Natural killer cell (primary cell): ENCODE results near the gene TESMIN. TPM values are rescaled to one million over a fixed set of nuclear protein-coding genes. Genes with fewer than 3 reads are reported as not detected.

Source experiments
- ATAC-seq, 3 donors: fragments of 150-1000 bp in 2 of 3; fragments of 200-7000 bp in 1 of 3; cut with Tn5 transposase; 1 replicate in 1 of 3; 2 replicates in 2 of 3; pipeline ENCODE4 v1.10.0; 2021; ENCODE audit warnings: mild to moderate bottlenecking in 2 of 3, moderate library complexity in 2 of 3
- DNase-seq, 2 donors: peaks; one replicate each; pipeline versions ENCODE4 v3.0.0 to v3.0.0-alpha.2; 2013 to 2021; ENCODE audit warnings: mixed read lengths in 1 of 2
- H3K27ac ChIP-seq: one replicate; pipeline ENCODE4 v1.5.1; 2013; ENCODE audit warnings: mild to moderate bottlenecking, low read length
- H3K27me3 ChIP-seq: one replicate; pipeline ENCODE4 v1.6.1; 2013; ENCODE audit warnings: low read length; ENCODE audit not compliant: control insufficient read depth, insufficient read depth
- H3K36me3 ChIP-seq: one replicate; pipeline ENCODE4 v1.6.1; 2013; ENCODE audit warnings: low read length; ENCODE audit not compliant: control insufficient read depth, insufficient read depth
- H3K4me1 ChIP-seq: one replicate; pipeline ENCODE4 v1.6.1; 2013; ENCODE audit warnings: low read length; ENCODE audit not compliant: control insufficient read depth, insufficient read depth
- H3K4me3 ChIP-seq: one replicate; pipeline ENCODE4 v1.5.1; 2013; ENCODE audit warnings: low read length
- H3K9me3 ChIP-seq: one replicate; pipeline ENCODE4 v1.6.1; 2013; ENCODE audit warnings: low read length; ENCODE audit not compliant: control insufficient read depth, insufficient read depth
- H3K27ac Mint-ChIP-seq, 2 donors: one replicate each; pipeline ENCODE4 v1.8.0; 2022; ENCODE audit warnings: mild to moderate bottlenecking in 2 of 2, mixed read lengths in 2 of 2, moderate library complexity in 1 of 2
- H3K27me3 Mint-ChIP-seq, 2 donors: one replicate each; pipeline ENCODE4 v1.8.0; 2022; ENCODE audit warnings: low read depth in 2 of 2, mixed read lengths in 2 of 2
- H3K36me3 Mint-ChIP-seq: one replicate; pipeline ENCODE4 v1.8.0; 2022; ENCODE audit warnings: mixed read lengths
- H3K4me1 Mint-ChIP-seq, 2 donors: one replicate each; pipeline ENCODE4 v1.8.0; 2022; ENCODE audit warnings: mixed read lengths in 2 of 2
- H3K4me3 Mint-ChIP-seq: one replicate; pipeline ENCODE4 v1.8.0; 2022; ENCODE audit warnings: mild to moderate bottlenecking, moderate library complexity, mixed read lengths
- H3K9me3 Mint-ChIP-seq, 2 donors: one replicate each; pipeline ENCODE4 v1.8.0; 2022; ENCODE audit warnings: mixed read lengths in 2 of 2
- CTCF ChIP-seq: fragments of 200-600 bp; IDR thresholded peaks from one replicate; pipeline ENCODE4 v1.8.0; 2022; ENCODE audit warnings: antibody characterized with exemption
- WGBS: methylation state at CpG from one replicate; pipeline ENCODE4 v1.1.7; 2013; ENCODE audit warnings: missing lambda C conversion rate; ENCODE audit not compliant: insufficient coverage; 5-methylcytosine and 5-hydroxymethylcytosine counted together
- intact Hi-C: fragments of 100-400 bp; cut with micrococcal nuclease; formaldehyde crosslinking; loops from one replicate; pipeline ENCODE4 v1.14.2; 2022
- total RNA-seq, 4 donors: library from RNA; stranded (reverse); fragments of 120-200 nt in 1 of 4; gene quantifications; one replicate each; pipeline versions ENCODE4 v1.2.3 to v1.2.4, GENCODE V29; 2013 to 2022

The TESMIN gene
- total RNA-seq, 3 donors from 2014 or later (not counting 1 experiment from before 2014, with no cell fraction given), result 1.1 to 3.9 (median 1.1) TPM

GRCh38 chr11:68670208-68670992, 80.9 kb downstream of the TESMIN start:
- WGBS, result 85% methylated on average over 33 of the region's 33 CpGs
- Histone ChIP-seq H3K9me3 (no peaks in the 10 kb centered on the region), H3K4me3 (no peak overlapping the region), H3K36me3 (no peaks in the 10 kb centered on the region), H3K27me3 (no peaks in the 10 kb centered on the region), H3K4me1 (no peaks in the 10 kb centered on the region), H3K27ac (no peak overlapping the region)
- H3K36me3 Mint-ChIP-seq, result no peaks in the 10 kb centered on the region
- H3K9me3 Mint-ChIP-seq, result no peaks in the 10 kb centered on the region
- DNase-seq (no peak), ATAC-seq (peak in 1 of 3 donors; percentile 3)
- H3K27me3 Mint-ChIP-seq, result peaks cover 0 to 12% of the 10 kb centered on the region in 2 donors
- no peak overlapping the region for H3K27ac Mint-ChIP-seq
- no peak for TF ChIP-seq CTCF
- H3K4me1 Mint-ChIP-seq, result no peaks in the 10 kb centered on the region
- no peak overlapping the region for H3K4me3 Mint-ChIP-seq
- intact Hi-C loops, result no loop called here

- ATAC-seq (no peak), DNase-seq (no peak)
- Histone ChIP-seq H3K27me3 (no peaks in the 10 kb centered on the region), H3K4me1 (no peaks in the 10 kb centered on the region), H3K27ac (no peak overlapping the region), H3K4me3 (no peak overlapping the region), H3K9me3 (no peaks in the 10 kb centered on the region), H3K36me3 (no peaks in the 10 kb centered on the region)
- 89% methylated on average over 27 of the region's 27 CpGs for WGBS
- Mint-ChIP-seq H3K36me3 (no peaks in the 10 kb centered on the region), H3K9me3 (no peaks in the 10 kb centered on the region), H3K27ac (no peak overlapping the region), H3K27me3 (peaks cover 0 to 17% of the 10 kb centered on the region in 2 donors), H3K4me3 (no peak overlapping the region), H3K4me1 (no peaks in the 10 kb centered on the region)
- TF ChIP-seq CTCF, result no peak
- intact Hi-C loops, result no loop called here
Measured at GRCh38 chr11:68669301-68670090, 81.8 kb downstream of the TESMIN start.

- no peaks in the 10 kb centered on the region for H3K9me3 Mint-ChIP-seq
- Histone ChIP-seq H3K4me3 (no peak overlapping the region), H3K4me1 (no peaks in the 10 kb centered on the region), H3K27ac (no peak overlapping the region), H3K27me3 (no peaks in the 10 kb centered on the region), H3K9me3 (no peaks in the 10 kb centered on the region), H3K36me3 (no peaks in the 10 kb centered on the region)
- H3K27me3 Mint-ChIP-seq, result peaks cover 0 to 13% of the 10 kb centered on the region in 2 donors
- 82% methylated on average over 21 of the region's 21 CpGs for WGBS
- TF ChIP-seq CTCF, result no peak
- no peak for DNase-seq
- no peak for ATAC-seq
- H3K4me1 Mint-ChIP-seq, result no peaks in the 10 kb centered on the region
- intact Hi-C loops, result no loop called here
- no peaks in the 10 kb centered on the region for H3K36me3 Mint-ChIP-seq
- H3K4me3 Mint-ChIP-seq, result no peak overlapping the region
- no peak overlapping the region for H3K27ac Mint-ChIP-seq
Measured at GRCh38 chr11:68667511-68668500, 83.5 kb downstream of the TESMIN start.
